Endothelial cell of umbilical vein (primary cell): ENCODE measurements around the gene RPL38.

ENCODE experiments used
- EZH2 ChIP-seq: IDR thresholded peaks from 2 replicates; pipeline ENCODE4 v1.6.1; 2012; ENCODE audit warnings: borderline replicate concordance, low read depth, mild to moderate bottlenecking, moderate library complexity, low read length, inconsistent platforms; ENCODE audit not compliant: severe bottlenecking
- GATA2 ChIP-seq: IDR thresholded peaks from 2 replicates; pipeline ENCODE4 v1.7.0; 2011; ENCODE audit warnings: low read depth, mild to moderate bottlenecking, moderate library complexity, mixed read lengths, low read length; ENCODE audit not compliant: insufficient read length, insufficient read depth
- JUN ChIP-seq: IDR thresholded peaks from 2 replicates; pipeline ENCODE4 v1.6.1; 2011; ENCODE audit warnings: borderline replicate concordance, low read depth; ENCODE audit not compliant: insufficient read length, insufficient read depth
- MYC ChIP-seq: IDR thresholded peaks from one replicate; pipeline ENCODE4 v1.6.1; 2011; ENCODE audit warnings: mild to moderate bottlenecking, low read depth, low read length
- POLR2A ChIP-seq: IDR thresholded peaks from 2 replicates; pipeline ENCODE4 v1.6.1; 2012; ENCODE audit warnings: low read depth, mild to moderate bottlenecking, control low read depth, low read length
- POLR2AphosphoS5 ChIP-seq: IDR thresholded peaks from 2 replicates; pipeline ENCODE4 v1.6.1; 2012; ENCODE audit warnings: low read depth, mild to moderate bottlenecking, control low read depth, low read length, moderate library complexity; ENCODE audit not compliant: insufficient read depth
- TF ChIP-seq, protein P1 (sequence below), 2 donors: IDR thresholded peaks; 1 replicate in 1 of 2; 2 replicates in 1 of 2; pipeline ENCODE4 v1.5.1; 2011; ENCODE audit warnings: low read length in 2 of 2, mild to moderate bottlenecking in 2 of 2, moderate library complexity in 2 of 2, control low read depth in 1 of 2, inconsistent platforms in 1 of 2, low read depth in 1 of 2; ENCODE audit not compliant: insufficient read depth in 1 of 2; ENCODE audit errors: extremely low read depth in 1 of 2

DNA sequence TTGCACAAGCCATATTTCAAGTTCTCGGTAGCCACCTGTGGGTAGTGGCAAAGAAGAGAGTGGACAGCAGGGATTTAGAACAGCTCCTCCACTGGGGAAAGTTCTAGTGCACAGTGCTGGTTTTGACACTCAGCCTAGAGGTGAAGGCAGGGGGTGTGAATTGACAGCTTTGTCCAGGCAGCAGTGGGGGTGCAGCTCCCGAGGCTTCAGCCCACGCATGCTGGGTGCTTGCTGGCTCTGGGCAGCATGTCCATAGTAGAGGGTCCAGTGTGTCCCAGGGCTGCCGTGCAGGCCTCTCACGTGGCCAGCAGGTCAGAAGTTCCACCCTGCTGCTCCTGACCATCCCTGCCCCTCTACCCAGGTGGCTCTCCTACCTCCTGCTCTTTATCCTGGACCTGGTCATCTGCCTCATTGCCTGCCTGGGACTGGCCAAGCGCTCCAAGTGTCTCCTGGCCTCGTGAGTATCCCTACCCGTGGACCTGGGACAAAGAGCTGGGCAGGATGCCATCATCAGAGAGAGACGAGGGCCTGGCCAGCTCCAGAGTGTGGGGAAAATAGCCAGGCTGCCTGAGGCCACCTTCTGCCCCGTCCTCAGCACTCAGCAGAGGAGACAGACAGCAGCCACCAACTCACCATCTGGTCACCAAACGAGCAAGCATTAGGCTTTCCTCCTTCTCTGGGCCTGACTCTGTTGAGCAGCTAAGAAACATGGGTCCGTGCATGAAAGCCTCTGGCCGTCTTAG, 39.7 kb downstream of the RPL38 start:
- TF ChIP-seq, protein P1, sequence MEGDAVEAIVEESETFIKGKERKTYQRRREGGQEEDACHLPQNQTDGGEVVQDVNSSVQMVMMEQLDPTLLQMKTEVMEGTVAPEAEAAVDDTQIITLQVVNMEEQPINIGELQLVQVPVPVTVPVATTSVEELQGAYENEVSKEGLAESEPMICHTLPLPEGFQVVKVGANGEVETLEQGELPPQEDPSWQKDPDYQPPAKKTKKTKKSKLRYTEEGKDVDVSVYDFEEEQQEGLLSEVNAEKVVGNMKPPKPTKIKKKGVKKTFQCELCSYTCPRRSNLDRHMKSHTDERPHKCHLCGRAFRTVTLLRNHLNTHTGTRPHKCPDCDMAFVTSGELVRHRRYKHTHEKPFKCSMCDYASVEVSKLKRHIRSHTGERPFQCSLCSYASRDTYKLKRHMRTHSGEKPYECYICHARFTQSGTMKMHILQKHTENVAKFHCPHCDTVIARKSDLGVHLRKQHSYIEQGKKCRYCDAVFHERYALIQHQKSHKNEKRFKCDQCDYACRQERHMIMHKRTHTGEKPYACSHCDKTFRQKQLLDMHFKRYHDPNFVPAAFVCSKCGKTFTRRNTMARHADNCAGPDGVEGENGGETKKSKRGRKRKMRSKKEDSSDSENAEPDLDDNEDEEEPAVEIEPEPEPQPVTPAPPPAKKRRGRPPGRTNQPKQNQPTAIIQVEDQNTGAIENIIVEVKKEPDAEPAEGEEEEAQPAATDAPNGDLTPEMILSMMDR (IDR thresholded peaks at IDR 0.05; ENCODE audit: extremely low read depth in 1 of 2, insufficient read depth in 1 of 2, low read depth in 1 of 2, low read length in 2 of 2) = no peak
- no peak for TF ChIP-seq POLR2A
- TF ChIP-seq POLR2AphosphoS5 = no peak
- no peak for TF ChIP-seq MYC
- TF ChIP-seq EZH2 = no peak
- TF ChIP-seq JUN = no peak
- no peak for TF ChIP-seq GATA2
